CD4-positive, alpha-beta T cell treated with Interleukin-1 beta for 1 hour (primary cell): ENCODE results near the gene UCKL1.
"Not testable (repeated sequence)": the region's sequence is repeated elsewhere in the genome, so short reads cannot be mapped to it uniquely, and the experiment has no call there.

ENCODE experiments used
- DNase-seq, 2 donors: peaks; one replicate each; pipeline ENCODE4 v3.0.0-alpha.2; 2020 to 2022

The UCKL1 gene

GRCh38 chr20:63955827-63956663 lies at the start of gene UCKL1:
Gene UCKL1, minus strand, starts transcription at chr20:63956416. Its CDS starts 44 bp downstream, at chr20:63956372.
- DNase-seq = peak; percentile 90 to 93

GRCh38 chr20:64005394-64005793 lies 49.2 kb upstream of the UCKL1 start:
- DNase-seq = no peak

GRCh38 chr20:64003960-64004725 lies 47.9 kb upstream of the UCKL1 start:
- no peak for DNase-seq

- no peak for DNase-seq
Observed at GRCh38 chr20:64001607-64002011, 45.4 kb upstream of the UCKL1 start.

GRCh38 chr20:64000906-64001305 lies 44.7 kb upstream of the UCKL1 start:
- DNase-seq = no peak

- DNase-seq = no peak
Observed at GRCh38 chr20:63982937-63983336, 26.7 kb upstream of the UCKL1 start.

GRCh38 chr20:63980806-63981728 lies 24.9 kb upstream of the UCKL1 start, which contains the start of gene PRPF6:
Gene PRPF6, plus strand, starts transcription at chr20:63981132. Its CDS starts 114 bp downstream, at chr20:63981246.
- DNase-seq = peak; percentile 95 to 97

GRCh38 chr20:63980317-63980805 lies 24.1 kb upstream of the UCKL1 start:
- peak in 1 of 2 donors; percentile 41 for DNase-seq

- peak; percentile 58 to 63 for DNase-seq
Observed at GRCh38 chr20:63979557-63980316, 23.5 kb upstream of the UCKL1 start, which contains the start of gene SAMD10. Gene SAMD10, minus strand, starts transcription at chr20:63979642. Its CDS starts 175 bp downstream, at chr20:63979467.

- DNase-seq = no peak
Observed at GRCh38 chr20:63979229-63979556, 23.0 kb upstream of the UCKL1 start.

GRCh38 chr20:63978319-63979228 lies 22.4 kb upstream of the UCKL1 start:
- peak; percentile 55 to 57 for DNase-seq

GRCh38 chr20:63977739-63978276 lies 21.6 kb upstream of the UCKL1 start:
- DNase-seq = peak; percentile 37 to 49

- no peak for DNase-seq
Observed at GRCh38 chr20:63976980-63977738, 20.9 kb upstream of the UCKL1 start.

GRCh38 chr20:63976511-63976910 lies 20.3 kb upstream of the UCKL1 start:
- DNase-seq = not testable (repeated sequence)

- DNase-seq = no peak
Observed at GRCh38 chr20:63974402-63975200, 18.4 kb upstream of the UCKL1 start.

- peak; percentile 78 to 79 for DNase-seq
Observed at GRCh38 chr20:63973636-63974401, 17.6 kb upstream of the UCKL1 start.

GRCh38 chr20:63973160-63973479 lies 16.9 kb upstream of the UCKL1 start:
- no peak for DNase-seq
